Activated naive CD4-positive, alpha-beta T cell treated with anti-CD3 and anti-CD28 coated beads for 36 hours (primary cell): ENCODE measurements around the gene THRAP3. TPM values are rescaled to one million over a fixed set of nuclear protein-coding genes. Genes with fewer than 3 reads are reported as not detected.

ENCODE experiments used
- CTCF ChIA-PET: fragments of 350-600 bp; sonication (Branson Sonifier 250); formaldehyde crosslinking; loops from one replicate; lab custom pipeline; 2021; ENCODE audit warnings: antibody characterized with exemption; lab: Charles Lee
- DNase-seq: peaks from one replicate; pipeline ENCODE4 v3.0.0-alpha.2; 2020
- H3K27ac Mint-ChIP-seq: one replicate; pipeline ENCODE4 v1.8.0; 2021; ENCODE audit warnings: mild to moderate bottlenecking, mixed read lengths
- H3K27me3 Mint-ChIP-seq: one replicate; pipeline ENCODE4 v1.8.0; 2021; ENCODE audit warnings: low read depth, mixed read lengths
- H3K36me3 Mint-ChIP-seq: one replicate; pipeline ENCODE4 v1.8.0; 2021; ENCODE audit warnings: low read depth, mixed read lengths
- H3K4me1 Mint-ChIP-seq: one replicate; pipeline ENCODE4 v1.8.0; 2021; ENCODE audit warnings: low read depth, mixed read lengths
- H3K4me3 Mint-ChIP-seq: one replicate; pipeline ENCODE4 v1.8.0; 2021; ENCODE audit warnings: mild to moderate bottlenecking, moderate library complexity, mixed read lengths
- H3K9me3 Mint-ChIP-seq: one replicate; pipeline ENCODE4 v1.8.0; 2021; ENCODE audit warnings: mixed read lengths
- intact Hi-C: fragments of 100-400 bp; cut with micrococcal nuclease; formaldehyde crosslinking; loops from one replicate; pipeline ENCODE4 v1.15.1; 2023
- total RNA-seq, 2 experiments: library from RNA; stranded (reverse); gene quantifications; one replicate each; pipeline ENCODE4 v1.2.3, GENCODE V29; 2021

The THRAP3 gene
- total RNA-seq, 2 experiments from 2014 or later: 128 to 133 TPM

DNA sequence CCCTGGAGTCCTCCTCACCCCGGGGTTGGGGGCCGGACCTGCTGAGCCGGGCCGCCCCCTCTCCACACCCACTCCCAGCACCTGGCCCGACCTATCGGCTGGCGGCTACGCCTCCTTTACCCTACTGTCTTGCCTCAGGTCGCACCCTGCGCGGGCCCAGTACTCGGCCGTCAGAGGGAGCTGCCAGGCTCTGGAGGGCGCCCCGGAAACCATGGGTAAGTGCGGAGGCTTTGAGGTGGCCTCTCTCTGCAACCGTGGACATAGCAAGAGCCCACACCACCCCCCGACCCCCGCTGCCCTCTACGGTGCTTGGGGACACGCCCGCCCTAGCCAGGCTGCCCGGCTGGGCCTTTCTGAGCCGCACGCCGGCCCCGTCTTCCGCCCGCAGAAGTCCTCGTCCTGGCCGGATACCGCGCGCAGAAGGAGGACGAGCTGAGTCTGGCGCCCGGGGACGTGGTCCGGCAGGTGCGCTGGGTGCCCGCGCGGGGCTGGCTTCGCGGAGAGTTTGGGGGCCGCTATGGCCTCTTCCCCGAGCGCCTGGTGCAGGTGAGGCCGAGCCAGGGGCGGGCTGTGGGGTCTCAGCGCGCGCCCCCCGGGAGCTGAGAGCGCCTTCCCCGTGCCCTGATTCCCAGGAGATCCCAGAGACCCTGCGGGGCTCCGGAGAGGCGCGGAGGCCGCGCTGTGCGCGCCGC, 82.1 kb downstream of the THRAP3 start, which contains the start of gene SH3D21:
Gene SH3D21, plus strand, starts transcription at position 159 of the 692 bp plus-strand sequence. Its CDS starts 53 bp downstream, at position 212.
- Mint-ChIP-seq H3K27ac (peak within 1 kb of the TSS; percentile 84), H3K27me3 (no peaks in the 10 kb centered on the region), H3K4me3 (peak within 1 kb of the TSS; percentile 96), H3K9me3 (no peaks in the 10 kb centered on the region), H3K4me1 (peaks cover 53% of the 10 kb centered on the region), H3K36me3 (peaks cover 14% of the 10 kb centered on the region)
- CTCF ChIA-PET: interaction anchor here (0.6 to 1.6 kb wide), 8 partner anchors 8 to 156 kb away, joined by 3 to 6 read pairs (median 3); partner anchors contain the start of genes THRAP3 and TRAPPC3
- DNase-seq: peak; percentile 62
- intact Hi-C loops: loop anchor here (2.0 to 5.0 kb wide), 2 partner anchors 16 to 219 kb away; partner anchors contain the start of genes ADPRS and EVA1B

- Mint-ChIP-seq H3K9me3 (no peaks in the 10 kb centered on the region), H3K27me3 (no peaks in the 10 kb centered on the region), H3K36me3 (peaks cover 10% of the 10 kb centered on the region), H3K27ac (no peak overlapping the region), H3K4me1 (peaks cover 48% of the 10 kb centered on the region), H3K4me3 (peak overlapping the region; percentile 96)
- CTCF ChIA-PET: interaction anchor here (0.6 to 1.6 kb wide), 7 partner anchors 9 to 157 kb away, joined by 3 to 6 read pairs (median 3); partner anchors contain the start of genes THRAP3 and TRAPPC3
- peak; percentile 89 for DNase-seq
- intact Hi-C loops: loop anchor here (1.0 to 5.0 kb wide), 4 partner anchors 16 to 220 kb away; partner anchors contain the start of genes ADPRS, EVA1B and TRAPPC3
Observed at GRCh38 chr1:36306902-36307456, 82.7 kb downstream of the THRAP3 start.

DNA sequence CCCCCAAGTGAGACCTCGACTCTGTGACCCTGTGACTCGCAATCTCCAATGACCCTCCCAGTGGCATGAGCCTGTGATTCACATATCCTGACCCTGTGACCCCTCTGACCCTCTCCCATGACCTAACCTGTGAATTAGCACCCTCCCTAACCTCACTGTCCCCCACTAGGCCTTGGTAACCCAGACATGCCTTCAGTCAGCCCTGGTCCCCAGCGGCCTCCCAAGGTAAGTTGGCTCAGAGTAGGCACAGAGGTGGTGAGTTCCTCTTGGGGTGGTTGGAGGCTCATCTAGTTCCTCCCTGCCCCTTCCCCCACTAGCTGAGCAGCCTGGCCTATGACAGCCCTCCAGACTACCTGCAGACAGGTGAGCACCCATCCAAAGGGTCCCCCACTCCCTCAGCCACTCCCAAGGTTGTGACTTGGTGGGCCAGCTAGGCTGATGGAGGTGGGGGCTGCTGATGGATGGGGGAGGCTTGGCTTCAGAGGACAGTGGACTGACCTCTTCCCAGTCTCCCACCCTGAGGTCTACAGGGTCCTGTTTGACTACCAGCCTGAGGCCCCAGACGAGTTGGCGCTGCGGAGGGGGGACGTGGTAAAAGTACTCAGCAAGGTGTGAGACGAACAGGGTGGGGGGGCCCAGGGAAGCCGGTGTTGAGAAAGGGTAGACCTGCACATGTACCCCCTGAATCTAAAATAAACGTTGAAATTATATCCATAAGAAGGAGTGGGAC, 83.5 kb downstream of the THRAP3 start:
- intact Hi-C loops: loop anchor here (1.0 to 5.0 kb wide), 4 partner anchors 15 to 220 kb away; partner anchors contain the start of genes ADPRS, EVA1B and TRAPPC3
- Mint-ChIP-seq H3K4me3 (peak overlapping the region; percentile 96), H3K4me1 (peaks cover 40% of the 10 kb centered on the region), H3K9me3 (no peaks in the 10 kb centered on the region), H3K27ac (no peak overlapping the region), H3K36me3 (peaks cover 10% of the 10 kb centered on the region), H3K27me3 (no peaks in the 10 kb centered on the region)
- CTCF ChIA-PET: interaction anchor here (1.3 to 1.6 kb wide), 3 partner anchors 16 to 158 kb away, joined by 3 to 6 read pairs (median 3); partner anchors contain the start of genes THRAP3 and TRAPPC3
- DNase-seq: no peak

DNA sequence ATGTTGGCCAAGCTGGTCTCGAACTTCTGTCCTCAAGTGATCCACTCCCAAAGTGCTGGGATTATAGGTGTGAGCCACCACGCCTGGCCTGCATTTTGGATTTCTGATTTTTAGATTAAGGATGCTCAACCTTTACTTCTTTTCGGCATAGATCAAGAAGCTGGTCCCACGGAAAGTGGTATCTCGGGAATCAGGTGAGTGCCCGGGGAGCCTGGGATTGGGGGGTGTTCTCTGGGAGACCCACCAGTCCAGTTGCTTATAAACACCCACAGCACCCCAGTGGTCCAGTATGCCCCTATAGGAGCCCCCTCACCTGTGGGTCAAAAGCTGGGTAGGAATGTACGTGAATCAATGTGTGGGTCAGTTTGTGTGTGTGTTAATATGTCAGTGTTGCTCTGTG, 85.2 kb downstream of the THRAP3 start:
- no peaks in the 10 kb centered on the region for H3K9me3 Mint-ChIP-seq
- no peaks in the 10 kb centered on the region for H3K27me3 Mint-ChIP-seq
- H3K27ac Mint-ChIP-seq: no peak overlapping the region
- intact Hi-C loops: loop anchor here (5.0 kb wide), 1 partner anchor 222 kb away; the partner anchor contains the start of gene ADPRS
- DNase-seq: no peak
- H3K4me3 Mint-ChIP-seq: no peak overlapping the region
- H3K4me1 Mint-ChIP-seq: peaks cover 26% of the 10 kb centered on the region
- H3K36me3 Mint-ChIP-seq: peaks cover 3% of the 10 kb centered on the region
- CTCF ChIA-PET: interaction anchor here (1.1 to 1.8 kb wide), 2 partner anchors 9 to 139 kb away, joined by 3 to 7 read pairs; no protein-coding TSS in a partner anchor

DNA sequence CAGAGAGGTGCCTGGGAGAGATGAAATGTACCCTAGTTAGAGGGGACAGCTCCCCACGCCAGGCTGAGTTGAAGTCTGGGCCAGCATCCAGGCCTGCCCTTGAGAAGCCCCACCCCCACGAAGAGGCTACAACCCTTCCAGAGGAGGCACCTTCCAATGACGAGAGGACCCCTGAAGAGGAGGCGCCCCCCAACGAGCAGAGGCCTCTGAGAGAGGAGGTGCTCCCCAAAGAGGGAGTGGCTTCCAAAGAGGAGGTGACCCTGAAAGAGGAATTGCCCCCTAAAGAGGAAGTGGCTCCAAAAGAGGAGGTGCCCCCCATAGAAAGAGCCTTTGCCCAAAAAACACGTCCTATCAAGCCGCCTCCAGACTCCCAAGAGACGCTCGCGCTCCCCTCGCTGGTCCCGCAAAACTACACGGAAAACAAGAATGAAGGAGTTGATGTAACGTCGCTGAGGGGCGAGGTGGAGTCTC, 96.1 kb downstream of the THRAP3 start:
- DNase-seq: no peak
- no peaks in the 10 kb centered on the region for H3K36me3 Mint-ChIP-seq
- peaks cover 16% of the 10 kb centered on the region for H3K4me1 Mint-ChIP-seq
- H3K4me3 Mint-ChIP-seq: no peak overlapping the region
- CTCF ChIA-PET: interaction anchor here (2.0 kb wide), 1 partner anchor 14 kb away, joined by 6 read pairs; the partner anchor contains the start of gene SH3D21
- no peaks in the 10 kb centered on the region for H3K9me3 Mint-ChIP-seq
- no peak overlapping the region for H3K27ac Mint-ChIP-seq
- intact Hi-C loops: no loop called here
- H3K27me3 Mint-ChIP-seq: peaks cover 3% of the 10 kb centered on the region

DNA sequence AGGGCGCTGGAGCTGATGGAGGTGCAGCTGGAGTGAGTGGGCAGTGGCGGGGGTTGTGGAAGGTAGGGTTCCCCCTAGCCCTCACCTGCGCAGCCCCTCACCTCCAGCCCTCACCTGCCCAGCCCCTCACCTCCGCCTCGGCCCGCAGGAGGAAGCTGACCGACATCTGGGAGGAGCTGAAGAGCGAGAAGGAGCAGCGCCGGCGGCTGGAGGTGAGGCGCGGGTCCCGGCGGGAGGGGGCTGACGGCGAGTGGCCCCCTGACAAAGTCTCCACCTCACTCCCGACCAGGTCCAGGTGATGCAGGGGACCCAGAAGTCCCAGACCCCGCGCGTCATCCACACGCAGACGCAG, 96.5 kb downstream of the THRAP3 start:
- H3K27me3 Mint-ChIP-seq: peaks cover 3% of the 10 kb centered on the region
- peaks cover 16% of the 10 kb centered on the region for H3K4me1 Mint-ChIP-seq
- no peak overlapping the region for H3K4me3 Mint-ChIP-seq
- H3K36me3 Mint-ChIP-seq: no peaks in the 10 kb centered on the region
- CTCF ChIA-PET: interaction anchor here (2.0 kb wide), 1 partner anchor 14 kb away, joined by 6 read pairs; the partner anchor contains the start of gene SH3D21
- no peak for DNase-seq
- H3K27ac Mint-ChIP-seq: no peak overlapping the region
- intact Hi-C loops: no loop called here
- H3K9me3 Mint-ChIP-seq: no peaks in the 10 kb centered on the region

DNA sequence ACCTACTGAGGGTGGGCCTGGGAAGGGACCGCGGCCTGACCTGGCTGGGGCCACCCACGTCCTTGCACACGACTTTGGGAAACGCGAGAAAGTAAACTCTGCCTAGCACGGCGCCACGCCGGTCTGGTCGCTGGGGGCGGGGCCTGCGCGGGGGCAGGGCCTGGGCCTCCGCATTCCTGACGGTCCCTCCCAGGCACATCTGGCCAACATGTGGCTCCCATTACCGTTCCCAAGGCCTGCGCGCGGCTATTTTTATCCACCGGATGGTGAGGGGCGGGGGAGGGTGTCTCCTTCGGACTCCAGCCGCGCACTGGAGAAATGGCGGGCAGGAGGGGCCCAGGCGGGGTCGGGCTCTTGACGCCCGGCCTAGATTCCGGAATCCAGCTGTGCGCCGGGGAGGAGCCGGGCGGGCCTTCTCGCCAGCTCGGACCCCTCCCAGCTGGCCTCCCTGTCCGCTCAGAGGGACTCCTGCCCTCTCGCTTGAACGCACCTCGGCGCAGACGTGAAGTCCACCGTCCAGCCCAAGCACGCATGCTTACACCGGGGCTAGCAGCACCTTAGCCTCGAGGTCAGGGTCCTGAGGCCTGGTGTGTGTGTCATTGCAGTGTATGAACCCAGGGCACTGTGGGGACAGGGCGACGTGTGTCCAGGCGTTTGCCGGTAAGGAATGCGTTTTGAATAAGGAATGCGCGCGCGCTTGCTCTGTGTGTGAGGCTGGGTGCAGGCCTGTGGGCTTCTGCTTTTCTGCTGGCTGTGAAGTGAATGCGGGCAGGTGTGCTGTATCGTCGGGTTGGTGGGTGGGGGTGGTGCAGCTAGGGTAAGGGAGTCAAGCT, 97.1 kb downstream of the THRAP3 start:
- CTCF ChIA-PET: no interaction called here
- Mint-ChIP-seq H3K27me3 (peaks cover 5% of the 10 kb centered on the region), H3K9me3 (no peaks in the 10 kb centered on the region), H3K36me3 (no peaks in the 10 kb centered on the region), H3K27ac (no peak overlapping the region), H3K4me1 (peaks cover 16% of the 10 kb centered on the region), H3K4me3 (peak overlapping the region; percentile 36)
- intact Hi-C loops: no loop called here
- no peak for DNase-seq

DNA sequence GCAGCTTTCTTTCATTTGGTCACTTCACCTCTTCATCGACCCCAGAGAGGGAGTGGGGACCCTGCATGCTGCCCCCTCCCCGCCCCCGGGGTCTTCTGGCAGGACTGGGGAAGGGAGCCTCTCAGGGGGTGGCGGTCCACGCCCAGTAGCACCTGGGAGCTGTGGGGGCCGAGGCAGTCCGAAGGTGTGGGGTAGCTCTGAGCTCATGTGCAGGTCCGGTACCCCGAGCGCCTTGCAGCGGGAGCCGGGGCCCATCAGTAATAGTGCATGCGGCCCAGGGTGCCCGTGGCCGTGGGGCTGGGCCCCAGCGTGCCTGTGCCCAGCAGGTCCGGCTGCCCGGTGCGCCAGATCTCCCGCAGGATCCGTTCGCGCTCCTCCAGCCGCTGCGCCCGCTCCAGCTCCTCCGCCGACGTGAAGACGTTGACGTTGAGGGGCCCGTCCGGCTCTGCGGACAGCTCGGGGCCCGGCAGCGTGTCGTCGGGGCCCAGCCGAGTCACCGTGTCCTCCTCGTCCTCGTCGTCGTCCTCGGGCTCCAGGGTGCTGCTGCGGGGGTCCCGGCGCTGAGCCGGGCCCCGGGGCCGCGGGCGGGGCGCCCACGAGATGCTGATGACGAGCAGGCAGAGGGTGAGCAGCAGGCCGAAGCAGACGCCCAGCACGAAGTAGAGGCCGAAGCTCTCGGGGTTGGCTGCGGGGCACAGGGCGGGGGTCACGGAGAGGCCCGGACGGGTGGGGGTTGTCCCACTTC, 98.0 kb downstream of the THRAP3 start:
- Mint-ChIP-seq H3K27me3 (peaks cover 5% of the 10 kb centered on the region), H3K9me3 (no peaks in the 10 kb centered on the region), H3K36me3 (no peaks in the 10 kb centered on the region), H3K27ac (no peak overlapping the region), H3K4me1 (peaks cover 16% of the 10 kb centered on the region), H3K4me3 (peak overlapping the region; percentile 53)
- intact Hi-C loops: loop anchor here (2.0 kb wide), 1 partner anchor 15 kb away; the partner anchor contains the start of gene SH3D21
- CTCF ChIA-PET: interaction anchor here (0.7 to 1.2 kb wide), 2 partner anchors 22 to 206 kb away, joined by 3 to 5 read pairs; no protein-coding TSS in a partner anchor
- DNase-seq: no peak

DNA sequence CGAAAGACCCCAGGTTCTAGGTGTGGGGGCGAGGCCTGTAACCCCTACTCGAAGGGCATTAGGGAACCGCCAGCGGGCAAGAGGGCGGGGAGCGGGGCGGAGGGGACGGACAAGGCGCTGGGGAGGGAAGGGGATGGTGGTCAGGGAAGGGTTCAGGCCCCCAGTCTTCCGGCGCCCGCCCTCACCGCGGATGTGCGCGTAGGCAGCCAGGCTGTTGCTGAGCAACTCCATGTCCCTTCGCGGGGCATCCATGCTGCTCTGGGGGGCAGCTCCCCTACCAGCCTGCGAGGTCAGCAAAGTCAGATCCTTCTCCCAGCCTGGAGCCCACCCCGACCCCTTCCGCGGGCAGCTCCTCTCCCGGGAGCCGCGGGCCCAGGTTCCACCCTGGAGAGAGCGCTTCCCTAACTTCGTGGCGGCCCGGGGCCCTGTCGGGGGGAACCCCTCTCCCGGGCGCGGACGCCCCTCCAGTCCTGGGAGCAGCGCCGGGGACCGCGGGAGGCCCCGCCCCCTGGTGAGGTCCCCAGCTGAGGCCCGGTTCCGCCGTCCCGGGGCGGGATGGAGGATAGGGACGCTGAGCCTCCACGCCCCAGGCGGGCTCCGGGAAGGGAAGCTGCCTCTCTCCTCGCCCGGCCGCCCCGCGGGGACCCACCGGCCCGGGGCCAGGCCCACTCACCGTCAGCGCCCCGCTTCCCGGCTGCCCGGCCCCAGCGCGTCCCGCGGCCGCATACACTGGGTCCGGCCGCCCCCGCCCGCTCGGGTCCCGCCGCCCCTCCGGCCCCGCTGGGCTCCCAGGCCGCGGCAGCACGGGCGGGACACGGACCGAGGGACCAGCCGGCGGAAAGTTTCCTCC, 98.8 kb downstream of the THRAP3 start:
- peak; percentile 46 for DNase-seq
- Mint-ChIP-seq H3K27me3 (peaks cover 5% of the 10 kb centered on the region), H3K4me3 (peak overlapping the region; percentile 53), H3K36me3 (no peaks in the 10 kb centered on the region), H3K4me1 (peaks cover 16% of the 10 kb centered on the region), H3K9me3 (no peaks in the 10 kb centered on the region), H3K27ac (no peak overlapping the region)
- intact Hi-C loops: loop anchor here (1.0 to 2.0 kb wide), 2 partner anchors 16 to 46 kb away; partner anchors contain the start of gene SH3D21
- CTCF ChIA-PET: interaction anchor here (1.2 kb wide), 2 partner anchors 23 to 44 kb away, joined by 4 to 5 read pairs; no protein-coding TSS in a partner anchor
